GM06990 (cell line): ENCODE data around the gene SF3A1.

Experiments
- DNase-seq: peaks from one replicate; pipeline ENCODE4 v3.0.0-alpha.2; 2011; ENCODE audit not compliant: insufficient read length; ENCODE audit errors: extremely low read depth
- H3K27me3 ChIP-seq: replicated peaks from 2 replicates; pipeline ENCODE4 v1.6.0; 2011; ENCODE audit warnings: low read length; ENCODE audit not compliant: control insufficient read depth, insufficient read depth
- H3K36me3 ChIP-seq: 2 replicates; pipeline ENCODE4 v1.5.1; 2011; ENCODE audit warnings: low read length; ENCODE audit not compliant: control insufficient read depth, insufficient read depth
- H3K4me3 ChIP-seq: replicated peaks from 2 replicates; pipeline ENCODE4 v1.5.1; 2011; ENCODE audit warnings: low read depth, mild to moderate bottlenecking, control low read depth, low read length
- TF ChIP-seq, protein P1 (sequence below): IDR thresholded peaks from 2 replicates; pipeline ENCODE4 v1.5.1; 2011; ENCODE audit warnings: low read length, control low read depth, mild to moderate bottlenecking, inconsistent platforms; ENCODE audit not compliant: insufficient read depth, poor library complexity, severe bottlenecking

Gene SF3A1

DNA sequence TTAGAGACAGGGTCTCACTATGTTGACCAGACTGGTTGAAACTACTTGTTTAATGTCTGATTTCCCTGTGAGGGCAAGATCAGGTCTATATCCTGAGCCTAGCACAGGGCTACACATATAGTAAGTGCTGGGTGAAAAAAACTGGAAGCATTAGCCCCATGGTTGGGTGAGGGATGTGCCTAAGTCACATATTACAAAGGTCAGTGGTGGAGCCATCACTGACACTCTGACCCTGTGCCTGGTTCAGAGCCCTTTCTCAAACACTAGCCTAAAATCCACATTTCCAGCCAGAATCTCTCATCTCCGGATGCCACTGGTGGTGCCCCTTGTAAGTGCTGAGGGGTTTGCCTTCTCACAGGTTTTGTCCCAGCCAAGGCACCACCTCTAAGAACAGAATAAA, 38.9 kb downstream of the SF3A1 start:
- Histone ChIP-seq H3K4me3 (no peak overlapping the region), H3K36me3 (peaks cover 10% of the 10 kb centered on the region)
- TF ChIP-seq, protein P1, sequence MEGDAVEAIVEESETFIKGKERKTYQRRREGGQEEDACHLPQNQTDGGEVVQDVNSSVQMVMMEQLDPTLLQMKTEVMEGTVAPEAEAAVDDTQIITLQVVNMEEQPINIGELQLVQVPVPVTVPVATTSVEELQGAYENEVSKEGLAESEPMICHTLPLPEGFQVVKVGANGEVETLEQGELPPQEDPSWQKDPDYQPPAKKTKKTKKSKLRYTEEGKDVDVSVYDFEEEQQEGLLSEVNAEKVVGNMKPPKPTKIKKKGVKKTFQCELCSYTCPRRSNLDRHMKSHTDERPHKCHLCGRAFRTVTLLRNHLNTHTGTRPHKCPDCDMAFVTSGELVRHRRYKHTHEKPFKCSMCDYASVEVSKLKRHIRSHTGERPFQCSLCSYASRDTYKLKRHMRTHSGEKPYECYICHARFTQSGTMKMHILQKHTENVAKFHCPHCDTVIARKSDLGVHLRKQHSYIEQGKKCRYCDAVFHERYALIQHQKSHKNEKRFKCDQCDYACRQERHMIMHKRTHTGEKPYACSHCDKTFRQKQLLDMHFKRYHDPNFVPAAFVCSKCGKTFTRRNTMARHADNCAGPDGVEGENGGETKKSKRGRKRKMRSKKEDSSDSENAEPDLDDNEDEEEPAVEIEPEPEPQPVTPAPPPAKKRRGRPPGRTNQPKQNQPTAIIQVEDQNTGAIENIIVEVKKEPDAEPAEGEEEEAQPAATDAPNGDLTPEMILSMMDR: no peak

DNA sequence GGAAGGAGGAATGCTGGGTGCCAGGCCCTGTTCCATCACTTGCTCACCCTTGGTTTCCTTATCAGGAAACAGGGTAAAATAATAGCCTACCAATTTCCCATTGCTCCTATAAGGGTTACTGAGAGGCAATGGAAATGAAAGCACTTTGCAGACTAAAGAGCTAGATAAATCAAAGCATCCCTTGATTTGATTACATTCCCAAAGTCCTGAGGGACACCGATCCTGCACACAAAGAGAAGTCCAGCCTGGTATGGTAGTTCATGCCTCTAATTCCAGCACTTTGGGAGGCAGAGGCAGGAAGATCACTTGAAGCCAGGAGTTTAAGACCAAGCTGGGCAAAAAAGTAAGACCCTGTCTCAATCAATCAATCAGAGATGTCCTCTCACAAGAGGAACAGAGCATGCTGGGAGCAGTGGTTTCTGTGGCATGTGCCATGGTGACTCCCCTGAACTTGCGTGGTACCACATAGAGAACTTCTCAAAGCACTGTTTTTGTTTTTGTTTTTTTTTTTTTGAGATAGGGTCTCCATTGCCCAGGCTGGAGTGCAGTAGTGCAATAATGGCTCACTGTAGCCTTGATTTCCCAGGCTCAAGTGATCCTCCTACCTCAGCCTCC, 40.6 kb downstream of the SF3A1 start:
- TF ChIP-seq, protein P1: no peak
- H3K27me3 ChIP-seq: no peaks in the 10 kb centered on the region
- H3K4me3 ChIP-seq: no peak overlapping the region
- no peak for DNase-seq
- H3K36me3 ChIP-seq: peaks cover 10% of the 10 kb centered on the region

More for the DNA sequence above, 38.9 kb downstream of the SF3A1 start:
- DNase-seq: no peak
- H3K27me3 ChIP-seq: no peaks in the 10 kb centered on the region

DNA sequence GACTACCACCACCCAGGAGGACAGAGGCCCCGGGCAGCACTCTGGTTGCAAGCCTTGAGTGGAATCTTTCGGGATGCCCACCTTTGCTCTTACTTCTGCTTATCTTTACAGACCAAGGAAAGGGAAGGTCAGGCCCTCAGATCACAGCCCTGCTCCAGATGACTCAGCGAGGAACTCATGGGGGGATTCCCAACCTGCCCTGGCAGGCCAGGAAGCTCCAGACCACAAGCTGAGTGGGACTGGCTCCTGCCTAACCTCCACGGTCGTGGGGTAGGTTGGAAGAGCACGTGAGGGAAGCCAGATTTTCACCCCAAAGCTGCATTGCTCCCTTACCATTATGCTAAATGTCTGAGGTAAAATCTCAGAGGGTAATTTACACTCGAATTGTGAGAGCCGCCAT, 41.8 kb downstream of the SF3A1 start:
- Histone ChIP-seq H3K36me3 (peaks cover 4% of the 10 kb centered on the region), H3K4me3 (no peak overlapping the region), H3K27me3 (no peaks in the 10 kb centered on the region)
- TF ChIP-seq, protein P1: no peak
- peak; percentile 71 for DNase-seq

DNA sequence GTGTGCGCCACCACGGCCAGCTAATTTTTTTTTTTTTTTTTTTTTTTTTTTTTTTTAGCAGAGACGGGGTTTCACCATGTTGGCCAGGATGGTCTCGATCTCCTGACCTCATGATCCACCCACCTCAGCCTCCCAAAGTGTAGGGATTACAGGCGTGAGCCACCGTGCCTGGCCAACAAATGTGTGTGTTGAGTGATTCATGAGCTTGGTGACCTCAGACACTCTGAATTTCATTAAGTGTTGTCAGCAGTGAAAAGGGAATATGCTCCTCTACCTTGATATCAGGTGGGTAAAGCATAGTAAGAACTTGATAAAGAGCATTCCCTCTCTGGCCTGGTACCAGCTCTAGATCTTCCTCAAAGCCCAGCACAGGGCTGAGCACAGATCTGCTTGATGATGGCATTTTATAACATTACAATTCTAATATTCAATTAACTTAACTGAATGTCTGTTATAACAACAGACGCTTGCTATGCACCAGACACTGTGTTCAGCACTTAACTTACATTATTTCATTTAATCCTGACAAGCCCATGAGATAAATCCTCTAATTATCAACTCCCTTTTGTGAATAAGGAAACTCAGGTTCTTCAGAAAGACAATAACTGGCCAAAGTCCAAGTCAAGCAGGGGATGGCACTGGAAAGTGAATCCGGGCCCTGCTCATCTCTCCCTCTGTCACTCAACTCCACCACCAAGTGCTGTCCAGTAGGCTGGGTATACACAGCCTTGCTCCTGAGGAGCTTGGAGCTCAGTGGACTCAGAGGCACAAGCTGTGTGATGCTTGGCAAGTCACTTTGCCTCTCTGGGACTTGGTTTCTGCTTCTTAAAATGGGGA, 42.9 kb downstream of the SF3A1 start:
- TF ChIP-seq, protein P1: no peak
- DNase-seq: no peak
- no peaks in the 10 kb centered on the region for H3K27me3 ChIP-seq

DNA sequence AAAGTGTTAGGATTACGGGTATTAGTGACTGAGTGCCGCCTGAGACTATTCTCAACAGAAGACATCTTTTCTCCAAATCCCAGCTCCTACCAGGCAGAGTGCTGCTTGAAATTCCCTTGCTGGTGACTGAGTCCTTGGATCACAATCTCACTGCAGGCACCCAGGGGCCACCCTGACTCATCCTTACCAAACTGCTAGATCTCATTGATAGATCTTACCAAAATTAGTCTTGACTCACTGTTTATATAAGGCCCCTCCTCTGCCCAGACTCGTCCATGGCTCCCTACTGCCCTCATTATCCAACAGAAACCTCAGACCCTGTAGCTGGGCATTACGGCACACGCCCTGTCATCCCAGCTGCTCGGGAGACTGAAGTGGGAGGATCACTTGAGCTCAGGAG, 44.6 kb downstream of the SF3A1 start:
- TF ChIP-seq, protein P1: no peak
- Histone ChIP-seq H3K27me3 (no peaks in the 10 kb centered on the region), H3K36me3 (no peaks in the 10 kb centered on the region), H3K4me3 (no peak overlapping the region)
- DNase-seq: no peak

More for the DNA sequence above, 42.9 kb downstream of the SF3A1 start:
- Histone ChIP-seq H3K4me3 (no peak overlapping the region), H3K36me3 (peaks cover 1% of the 10 kb centered on the region)
